Thyroid gland (tissue), 4 donors: ENCODE data around the gene DGKQ.

Experiments
- POLR2A ChIP-seq, 2 donors: fragments of 450-650 bp; IDR thresholded peaks; one replicate each; pipeline ENCODE4 v1.6.1; 2017; ENCODE audit warnings: antibody characterized with exemption in 2 of 2, mild to moderate bottlenecking in 2 of 2, moderate library complexity in 1 of 2
- TF ChIP-seq, protein P1 (sequence below), 6 experiments: fragments of 200-600 bp in 3 of 6; fragments of 450-650 bp in 3 of 6; sonication (generic) in 3 of 6; IDR thresholded peaks; one replicate each; pipeline ENCODE4 v1.5.1; 2016 to 2019; ENCODE audit warnings: antibody characterized with exemption in 6 of 6, mild to moderate bottlenecking in 2 of 6, inconsistent platforms in 1 of 6, moderate library complexity in 1 of 6

DNA sequence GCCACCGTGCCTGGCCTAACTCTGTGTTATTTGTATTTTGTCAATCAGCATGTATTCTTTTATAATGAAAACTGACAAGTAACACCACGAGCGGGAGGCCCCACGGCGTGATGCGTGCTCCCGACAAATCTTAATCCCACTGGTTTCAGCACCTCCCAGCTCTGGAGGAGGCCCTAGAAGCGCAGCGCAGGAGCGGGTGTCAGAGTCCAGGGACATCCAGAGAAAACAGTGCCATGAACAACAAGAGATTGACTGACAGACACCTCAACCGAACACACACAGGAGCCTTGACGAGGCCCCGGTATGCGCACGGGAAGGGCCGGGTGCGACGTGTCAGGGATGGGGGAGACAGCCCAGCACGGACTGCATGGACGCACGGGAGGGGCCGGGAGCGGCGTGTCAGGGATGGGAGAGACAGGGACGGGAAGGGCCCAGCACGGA lies 64.2 kb downstream of the DGKQ start:
- TF ChIP-seq, protein P1, sequence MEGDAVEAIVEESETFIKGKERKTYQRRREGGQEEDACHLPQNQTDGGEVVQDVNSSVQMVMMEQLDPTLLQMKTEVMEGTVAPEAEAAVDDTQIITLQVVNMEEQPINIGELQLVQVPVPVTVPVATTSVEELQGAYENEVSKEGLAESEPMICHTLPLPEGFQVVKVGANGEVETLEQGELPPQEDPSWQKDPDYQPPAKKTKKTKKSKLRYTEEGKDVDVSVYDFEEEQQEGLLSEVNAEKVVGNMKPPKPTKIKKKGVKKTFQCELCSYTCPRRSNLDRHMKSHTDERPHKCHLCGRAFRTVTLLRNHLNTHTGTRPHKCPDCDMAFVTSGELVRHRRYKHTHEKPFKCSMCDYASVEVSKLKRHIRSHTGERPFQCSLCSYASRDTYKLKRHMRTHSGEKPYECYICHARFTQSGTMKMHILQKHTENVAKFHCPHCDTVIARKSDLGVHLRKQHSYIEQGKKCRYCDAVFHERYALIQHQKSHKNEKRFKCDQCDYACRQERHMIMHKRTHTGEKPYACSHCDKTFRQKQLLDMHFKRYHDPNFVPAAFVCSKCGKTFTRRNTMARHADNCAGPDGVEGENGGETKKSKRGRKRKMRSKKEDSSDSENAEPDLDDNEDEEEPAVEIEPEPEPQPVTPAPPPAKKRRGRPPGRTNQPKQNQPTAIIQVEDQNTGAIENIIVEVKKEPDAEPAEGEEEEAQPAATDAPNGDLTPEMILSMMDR (IDR thresholded peaks at IDR 0.05), result no peak
- TF ChIP-seq POLR2A (IDR thresholded peaks at IDR 0.05), result no peak
